Lower lobe of right lung (tissue), 2 donors: Measurements from ENCODE around the gene FOXF1. TPM values are rescaled to one million over a fixed set of nuclear protein-coding genes. Genes with fewer than 3 reads are reported as not detected.

Experiments used
- ATAC-seq, 2 donors: fragments of 200-7000 bp; cut with Tn5 transposase; one replicate each; pipeline ENCODE4 v1.9.1; 2020 to 2022; ENCODE audit warnings: mild to moderate bottlenecking in 2 of 2, moderate library complexity in 2 of 2
- DNase-seq: peaks from one replicate; pipeline ENCODE4 v3.0.0-alpha.2; 2020
- H3K27ac ChIP-seq: fragments of 200-600 bp; one replicate; pipeline ENCODE4 v1.8.0; 2022
- H3K27me3 ChIP-seq: fragments of 200-600 bp; one replicate; pipeline ENCODE4 v1.8.0; 2022; ENCODE audit warnings: low read depth
- H3K36me3 ChIP-seq: fragments of 200-600 bp; one replicate; pipeline ENCODE4 v1.8.0; 2022; ENCODE audit warnings: mild to moderate bottlenecking
- H3K4me1 ChIP-seq: fragments of 200-600 bp; one replicate; pipeline ENCODE4 v1.8.0; 2022
- H3K4me3 ChIP-seq: fragments of 200-600 bp; one replicate; pipeline ENCODE4 v1.8.0; 2022; ENCODE audit warnings: mild to moderate bottlenecking
- H3K9me3 ChIP-seq: fragments of 200-600 bp; one replicate; pipeline ENCODE4 v1.8.0; 2022
- intact Hi-C: fragments of 100-400 bp; cut with DNase I; formaldehyde crosslinking; loops from one replicate; pipeline ENCODE4 v1.11.0; 2022
- total RNA-seq: library from RNA; stranded (reverse); fragmentation: NEBNext Ultra II Directional; extraction: Animal tissue kit (Norgen Biotek cat#: 25700); gene quantifications from one replicate; pipeline ENCODE4 v1.2.1, GENCODE V29; 2021
- TF ChIP-seq, protein P1 (sequence below): fragments of 200-600 bp; IDR thresholded peaks from one replicate; pipeline ENCODE4 v1.8.0; 2022; ENCODE audit warnings: antibody characterized with exemption, mild to moderate bottlenecking
- donor health status: DM: no; HTN: yes; CAD: no; lungs with severe emphysema.

FOXF1 gene
- total RNA-seq, 1 donor from 2014 or later, result 31.2 TPM

DNA sequence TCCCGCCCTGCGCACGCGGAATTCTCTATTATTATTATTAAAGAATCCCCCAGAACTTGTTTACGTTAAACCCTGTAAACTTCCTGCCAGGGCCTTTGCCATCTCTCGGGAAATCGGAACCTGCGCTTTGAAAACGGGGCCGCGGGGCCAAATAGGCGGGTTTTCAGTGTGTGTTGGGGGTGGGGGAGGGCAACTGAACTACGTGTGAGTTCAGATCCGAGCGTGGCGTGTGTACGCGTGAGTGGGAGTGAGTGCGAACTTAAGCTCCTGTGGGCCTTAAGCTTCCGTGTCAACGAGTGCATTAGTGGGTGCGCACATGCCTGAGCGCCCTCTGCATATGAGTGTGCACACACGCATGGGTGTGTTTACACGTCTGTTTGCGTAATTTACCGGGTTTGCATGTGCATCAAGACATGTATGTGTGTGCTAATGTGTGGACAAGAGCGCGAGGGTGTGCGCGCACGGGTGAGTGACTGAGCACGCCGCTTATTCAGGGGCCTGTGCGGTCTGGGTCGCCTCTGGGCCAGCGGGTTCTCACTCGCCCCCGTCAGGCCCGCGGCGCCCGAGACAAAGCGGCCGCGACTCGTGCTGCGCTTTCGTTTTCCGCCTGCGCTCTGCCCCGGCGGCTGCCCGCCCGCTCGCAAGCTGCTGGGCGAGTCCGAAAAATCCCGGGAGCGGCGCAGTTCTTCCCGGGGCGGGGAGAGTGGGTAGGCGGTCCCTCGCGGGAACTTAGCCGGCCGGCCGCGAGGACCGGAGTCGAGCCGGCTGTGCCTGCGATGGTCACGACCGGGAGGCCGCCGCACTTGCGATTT lies 1.2 kb upstream of the FOXF1 start:
- DNase-seq (no peak), ATAC-seq (peak; percentile 56 to 74)
- Histone ChIP-seq H3K27me3 (peaks cover 87% of the 10 kb centered on the region), H3K36me3 (no peaks in the 10 kb centered on the region), H3K4me3 (peak overlapping the region; percentile 66), H3K27ac (peak overlapping the region; percentile 89), H3K4me1 (peaks cover 22% of the 10 kb centered on the region), H3K9me3 (no peaks in the 10 kb centered on the region)
- TF ChIP-seq, protein P1, sequence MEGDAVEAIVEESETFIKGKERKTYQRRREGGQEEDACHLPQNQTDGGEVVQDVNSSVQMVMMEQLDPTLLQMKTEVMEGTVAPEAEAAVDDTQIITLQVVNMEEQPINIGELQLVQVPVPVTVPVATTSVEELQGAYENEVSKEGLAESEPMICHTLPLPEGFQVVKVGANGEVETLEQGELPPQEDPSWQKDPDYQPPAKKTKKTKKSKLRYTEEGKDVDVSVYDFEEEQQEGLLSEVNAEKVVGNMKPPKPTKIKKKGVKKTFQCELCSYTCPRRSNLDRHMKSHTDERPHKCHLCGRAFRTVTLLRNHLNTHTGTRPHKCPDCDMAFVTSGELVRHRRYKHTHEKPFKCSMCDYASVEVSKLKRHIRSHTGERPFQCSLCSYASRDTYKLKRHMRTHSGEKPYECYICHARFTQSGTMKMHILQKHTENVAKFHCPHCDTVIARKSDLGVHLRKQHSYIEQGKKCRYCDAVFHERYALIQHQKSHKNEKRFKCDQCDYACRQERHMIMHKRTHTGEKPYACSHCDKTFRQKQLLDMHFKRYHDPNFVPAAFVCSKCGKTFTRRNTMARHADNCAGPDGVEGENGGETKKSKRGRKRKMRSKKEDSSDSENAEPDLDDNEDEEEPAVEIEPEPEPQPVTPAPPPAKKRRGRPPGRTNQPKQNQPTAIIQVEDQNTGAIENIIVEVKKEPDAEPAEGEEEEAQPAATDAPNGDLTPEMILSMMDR, result no peak
- intact Hi-C loops, result no loop called here

DNA sequence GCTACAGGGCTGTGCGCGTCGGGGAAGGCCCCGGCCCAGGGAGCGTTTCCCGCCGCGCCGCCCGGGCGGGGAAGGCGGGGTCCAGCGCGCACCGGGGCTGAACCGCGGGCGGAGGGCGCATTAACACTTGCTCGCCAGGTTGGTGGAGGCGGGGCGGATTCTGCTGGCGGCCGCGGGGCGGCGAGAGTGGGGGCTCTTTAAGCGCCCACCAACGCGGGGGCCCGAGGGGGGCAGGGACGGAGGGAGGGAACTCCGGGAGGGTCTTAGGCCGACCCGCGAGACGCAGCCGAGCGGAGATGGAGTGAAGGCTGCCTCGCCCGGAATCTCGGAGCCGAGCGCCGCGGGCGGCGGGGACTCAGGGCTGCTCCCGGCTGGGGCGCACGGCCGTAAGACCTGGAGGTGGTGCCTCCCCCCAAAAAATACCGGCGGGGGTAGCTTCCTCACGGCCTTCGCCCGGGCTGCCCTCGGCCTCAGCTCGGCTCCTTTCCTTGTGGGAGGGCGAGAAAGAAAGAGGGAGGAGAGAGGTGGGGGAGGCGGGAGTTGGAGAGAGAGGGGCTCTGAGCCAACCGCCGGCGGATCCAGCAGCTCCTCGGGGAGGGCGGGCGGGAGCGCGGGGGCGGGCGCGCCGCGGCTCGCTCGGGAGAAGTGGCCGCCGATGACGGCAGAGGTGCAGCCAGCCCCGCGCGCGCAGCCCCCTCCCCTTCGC lies 415 bp upstream of the FOXF1 start:
- H3K4me3 ChIP-seq, result peak overlapping the region; percentile 66
- H3K36me3 ChIP-seq, result no peaks in the 10 kb centered on the region
- peaks cover 87% of the 10 kb centered on the region for H3K27me3 ChIP-seq
- ATAC-seq (peak; percentile 59 to 71), DNase-seq (peak; percentile 65)
- H3K4me1 ChIP-seq, result peaks cover 22% of the 10 kb centered on the region
- TF ChIP-seq, protein P1, result no peak
- H3K27ac ChIP-seq, result peak overlapping the region; percentile 89
- H3K9me3 ChIP-seq, result no peaks in the 10 kb centered on the region
- intact Hi-C loops, result no loop called here

DNA sequence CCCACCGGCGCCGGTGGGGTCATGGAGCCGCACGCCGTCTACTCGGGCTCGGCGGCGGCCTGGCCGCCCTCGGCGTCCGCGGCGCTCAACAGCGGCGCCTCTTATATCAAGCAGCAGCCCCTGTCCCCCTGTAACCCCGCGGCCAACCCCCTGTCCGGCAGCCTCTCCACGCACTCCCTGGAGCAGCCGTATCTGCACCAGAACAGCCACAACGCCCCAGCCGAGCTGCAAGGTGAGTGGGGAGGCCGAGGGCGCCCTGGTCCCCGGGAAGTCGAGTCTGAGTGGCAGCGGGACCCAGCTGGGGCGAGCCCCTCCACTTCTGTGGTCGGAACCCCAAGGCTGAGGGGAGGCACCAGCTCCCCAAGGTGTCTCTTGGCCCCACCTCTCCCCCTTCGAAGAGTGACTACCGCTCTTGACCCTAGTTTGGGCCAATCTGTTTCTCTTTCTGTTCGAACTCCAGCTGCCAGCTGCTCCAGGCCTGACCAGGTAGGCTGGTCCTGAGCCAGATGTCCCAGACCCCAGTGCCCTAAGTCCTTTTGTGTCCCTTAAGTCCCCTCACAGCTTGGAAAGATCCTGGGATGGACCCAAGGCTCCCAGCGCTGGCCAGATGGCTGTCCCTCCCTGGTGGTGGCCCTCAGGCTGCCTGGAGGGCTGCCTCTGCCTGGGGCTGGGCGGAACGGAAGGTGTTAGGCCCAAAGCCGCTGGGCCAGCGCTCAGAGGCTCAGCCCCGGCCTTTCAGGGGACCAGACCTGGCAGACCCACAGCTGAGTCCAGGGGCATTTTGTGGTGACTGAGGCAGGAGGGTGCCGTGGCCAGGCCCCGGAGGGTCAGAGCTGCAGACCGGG lies 1.2 kb downstream of the FOXF1 start:
- Histone ChIP-seq H3K27ac (peak overlapping the region; percentile 89), H3K27me3 (peaks cover 88% of the 10 kb centered on the region), H3K36me3 (no peaks in the 10 kb centered on the region), H3K4me3 (peak overlapping the region; percentile 66), H3K4me1 (peaks cover 28% of the 10 kb centered on the region), H3K9me3 (no peaks in the 10 kb centered on the region)
- no peak for ATAC-seq
- intact Hi-C loops, result no loop called here
- no peak for DNase-seq
- TF ChIP-seq, protein P1, result no peak

DNA sequence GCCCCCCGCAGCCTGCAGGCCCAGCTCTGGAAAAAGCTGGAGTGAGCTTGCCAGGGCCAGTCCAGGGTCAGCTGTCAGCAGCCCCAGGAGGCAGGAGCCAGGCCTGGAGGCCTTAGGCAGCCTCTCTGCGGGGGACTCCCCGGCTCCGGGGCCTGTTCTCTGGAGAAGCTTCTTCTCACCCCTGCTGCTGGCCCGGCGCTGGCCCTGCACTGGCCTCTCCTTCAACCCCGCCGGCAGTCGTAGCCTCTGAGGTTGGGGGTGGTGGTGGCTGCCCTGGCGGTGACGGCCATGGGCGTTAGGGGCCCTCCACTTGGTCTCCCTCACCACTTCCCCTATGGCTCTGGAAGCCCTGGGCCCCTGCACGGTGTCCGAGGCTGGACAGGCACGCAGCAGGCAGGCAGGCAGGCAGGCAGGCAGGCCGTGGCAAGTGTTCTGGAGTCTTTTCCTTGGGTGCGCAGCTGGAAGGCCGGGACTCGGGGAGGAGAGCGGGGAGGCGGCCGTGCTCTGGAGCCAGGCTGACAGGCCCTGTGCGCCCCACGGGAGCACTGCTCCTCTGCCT lies 2.1 kb downstream of the FOXF1 start:
- peaks cover 28% of the 10 kb centered on the region for H3K4me1 ChIP-seq
- DNase-seq (no peak), ATAC-seq (no peak)
- peak overlapping the region; percentile 89 for H3K27ac ChIP-seq
- H3K36me3 ChIP-seq, result no peaks in the 10 kb centered on the region
- H3K27me3 ChIP-seq, result peaks cover 88% of the 10 kb centered on the region
- intact Hi-C loops, result no loop called here
- H3K4me3 ChIP-seq, result peak overlapping the region; percentile 66
- H3K9me3 ChIP-seq, result no peaks in the 10 kb centered on the region
- TF ChIP-seq, protein P1, result no peak
